Ovary (tissue), 9 donors: ENCODE results near the gene ARRDC5. TPM values are rescaled to one million over a fixed set of nuclear protein-coding genes. Genes with fewer than 3 reads are reported as not detected.

Experiments
- DNase-seq, 5 donors: peaks; one replicate each; pipeline ENCODE4 v3.0.0-alpha.2; 2019 to 2020
- H3K27ac ChIP-seq, 2 donors: fragments of 200-600 bp; one replicate each; pipeline versions ENCODE4 v1.5.1 to v1.8.0; 2019 to 2022
- H3K27me3 ChIP-seq: fragments of 200-600 bp; one replicate; pipeline ENCODE4 v1.8.0; 2022
- H3K36me3 ChIP-seq: fragments of 200-600 bp; sonication (generic); one replicate; pipeline ENCODE4 v1.5.1; 2019
- H3K4me1 ChIP-seq: one replicate; pipeline ENCODE4 v1.8.1; 2013; ENCODE audit warnings: mild to moderate bottlenecking, moderate library complexity; ENCODE audit not compliant: insufficient read depth
- H3K4me3 ChIP-seq: fragments of 200-600 bp; sonication (generic); one replicate; pipeline ENCODE4 v1.5.1; 2017
- H3K9me3 ChIP-seq, 2 donors: fragments of 200-600 bp in 1 of 2; sonication (generic) in 1 of 2; one replicate each; pipeline versions ENCODE4 v1.5.1 to v1.8.1; 2013 to 2019; ENCODE audit warnings: mild to moderate bottlenecking in 1 of 2, moderate library complexity in 1 of 2
- CTCF ChIP-seq, 3 donors: fragments of 450-650 bp in 2 of 3; fragments of 200-600 bp in 1 of 3; IDR thresholded peaks; one replicate each; pipeline versions ENCODE4 v1.5.1 to v1.8.0; 2016 to 2022; ENCODE audit warnings: antibody characterized with exemption in 3 of 3, mild to moderate bottlenecking in 1 of 3
- EP300 ChIP-seq: sonication (generic); formaldehyde crosslinking; IDR thresholded peaks from one replicate; pipeline ENCODE4 v1.6.1; 2017; ENCODE audit warnings: antibody characterized with exemption
- POLR2A ChIP-seq: fragments of 450-650 bp; IDR thresholded peaks from one replicate; pipeline ENCODE4 v1.6.1; 2017; ENCODE audit warnings: antibody characterized with exemption, mild to moderate bottlenecking, moderate library complexity
- WGBS, 3 donors: extraction: QIAGEN DNeasy Blood & Tissue Kit in 1 of 3; methylation state at CpG; one replicate each; pipeline versions ENCODE4 v1.1.5 to v1.1.7; 2013 to 2017; 5-methylcytosine and 5-hydroxymethylcytosine counted together
- intact Hi-C, 4 donors: fragments of 100-400 bp; cut with DNase I; formaldehyde crosslinking; loops; one replicate each; pipeline versions ENCODE4 v1.11.0 to v1.15.1; 2022 to 2023
- polyA plus RNA-seq, 2 donors: library from polyadenylated mRNA; stranded (reverse); fragments of 200-250 nt in 1 of 2; fragments of 350-450 nt in 1 of 2; fragmentation: Illumina TruSeq in 1 of 2; extraction: RNeasy Lipid Tissue Mini Kit (QIAGEN cat#74804) in 1 of 2; gene quantifications; one replicate each; pipeline ENCODE4 v1.2.3, GENCODE V29; 2013 to 2014
- total RNA-seq, 7 donors: library from RNA; depleted of rRNA in 2 of 7; stranded (reverse); fragments of >200 nt in 2 of 7; fragmentation: NEBNext Ultra II Directional in 3 of 7; extraction: Animal tissue kit (Norgen Biotek cat#: 25700) in 3 of 7; gene quantifications; one replicate each; pipeline versions ENCODE4 v1.1.0 to v1.2.4, GENCODE V29; 2016 to 2023
- donor health status: DM: no; HTN: no; CAD: no; lungs with moderate emphysema.
- donor health status: DM: no; HTN: no; CAD: no.
- donor health status: Bipolar disorder and iron deficiency.
- donor health status: DM: yes; HTN: yes; CAD: no.
- donor health status: DM: no; HTN: no; CAD: no.
- donor health status: DM: yes; HTN: yes; CAD: no.

The ARRDC5 gene
- total and polyA plus RNA-seq, 9 donors: 0.07 to 1.2 (median 0.24) TPM; not detected in 3

GRCh38 chr19:4914736-4915501, 12.2 kb upstream of the ARRDC5 start:
- no peak for TF ChIP-seq EP300
- TF ChIP-seq POLR2A: no peak
- TF ChIP-seq CTCF (IDR thresholded peaks at IDR 0.05): no peak
- Histone ChIP-seq H3K36me3 (no peaks in the 10 kb centered on the region), H3K4me3 (no peak overlapping the region), H3K4me1 (peaks cover 7% of the 10 kb centered on the region), H3K27ac (no peak overlapping the region), H3K27me3 (no peaks in the 10 kb centered on the region), H3K9me3 (no peaks in the 10 kb centered on the region)
- DNase-seq: no peak
- intact Hi-C loops: loop anchor here in 2 of 4 donors (5.0 to 10.0 kb wide), 2 partner anchors 110 to 117 kb away; no protein-coding TSS in a partner anchor
- WGBS, 3 donors: 76 to 81% (median 79%) methylated on average over 22 to 23 of the region's 23 CpGs

GRCh38 chr19:4913996-4914735, 11.5 kb upstream of the ARRDC5 start:
- H3K27me3 ChIP-seq: no peaks in the 10 kb centered on the region
- WGBS, 3 donors: 85 to 89% (median 86%) methylated on average over 24 of the region's 24 CpGs
- DNase-seq: no peak
- H3K4me1 ChIP-seq: peaks cover 7% of the 10 kb centered on the region
- intact Hi-C loops: loop anchor here in 2 of 4 donors (5.0 to 10.0 kb wide), 2 partner anchors 111 to 118 kb away; no protein-coding TSS in a partner anchor
- H3K27ac ChIP-seq: no peak overlapping the region
- TF ChIP-seq CTCF (IDR thresholded peaks at IDR 0.05) (no peak), EP300 (no peak), POLR2A (no peak)
- H3K36me3 ChIP-seq: no peaks in the 10 kb centered on the region
- H3K4me3 ChIP-seq: no peak overlapping the region
- no peaks in the 10 kb centered on the region for H3K9me3 ChIP-seq

DNA sequence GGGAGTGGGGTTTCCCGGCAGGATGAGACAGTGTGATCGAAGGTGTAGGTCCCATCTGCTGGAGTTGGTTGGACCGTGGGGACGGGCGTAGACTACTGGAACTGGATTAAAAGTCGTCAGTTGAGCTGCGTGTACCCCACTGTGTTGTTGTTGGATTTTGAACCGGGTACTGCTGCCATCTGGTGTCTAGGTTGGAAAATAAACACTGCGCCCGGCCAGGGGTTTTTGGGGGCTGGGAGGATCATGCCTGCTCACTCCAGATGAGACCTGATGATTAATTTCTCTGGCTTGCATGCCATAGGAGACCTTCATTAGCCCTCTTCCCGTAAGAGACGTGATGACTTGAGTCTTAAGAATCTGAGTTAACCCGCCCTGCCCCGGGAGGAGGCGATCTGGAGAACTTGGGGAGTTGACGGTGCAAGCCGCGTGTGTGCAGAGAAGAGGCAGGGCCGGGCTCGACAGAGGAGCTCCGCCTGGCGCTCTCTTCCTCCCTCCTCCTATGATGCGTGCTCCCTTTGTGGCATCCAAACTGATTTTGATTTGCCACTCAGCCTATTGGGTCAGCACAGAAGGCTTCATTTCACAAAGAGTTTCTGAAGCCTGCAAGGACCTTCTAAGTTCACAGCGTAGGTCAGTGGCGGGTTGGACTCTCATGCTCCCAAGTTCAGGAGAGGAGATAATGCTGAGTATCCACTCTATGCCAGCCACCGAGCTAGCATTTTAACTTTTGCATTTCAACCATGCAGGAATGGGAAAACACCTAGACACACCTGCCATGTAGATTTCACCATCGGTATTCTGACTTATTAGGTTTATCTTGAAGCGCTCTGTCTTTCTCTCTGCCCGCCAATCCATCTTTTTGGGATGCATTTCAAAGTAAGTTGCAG, 9.3 kb upstream of the ARRDC5 start:
- DNase-seq: peak; percentile 57 to 73 (median 68)
- intact Hi-C loops: loop anchor here in 2 of 4 donors (2.0 to 10.0 kb wide), 5 partner anchors 39 to 120 kb away; no protein-coding TSS in a partner anchor
- Histone ChIP-seq H3K4me3 (no peak overlapping the region), H3K27ac (no peak overlapping the region), H3K9me3 (no peaks in the 10 kb centered on the region), H3K36me3 (no peaks in the 10 kb centered on the region), H3K27me3 (no peaks in the 10 kb centered on the region), H3K4me1 (peaks cover 7% of the 10 kb centered on the region)
- WGBS, 3 donors: 15 to 22% (median 15%) methylated on average over 29 of the region's 29 CpGs
- TF ChIP-seq POLR2A (no peak), EP300 (no peak), CTCF (IDR thresholded peaks at IDR 0.05) (peak; percentile 19 to 66 (median 62))

GRCh38 chr19:4911314-4911713, 8.6 kb upstream of the ARRDC5 start:
- WGBS, 3 donors: 23 to 44% (median 26%) methylated on average over 15 of the region's 15 CpGs
- intact Hi-C loops: loop anchor here in 2 of 4 donors (2.0 to 10.0 kb wide), 5 partner anchors 39 to 121 kb away; no protein-coding TSS in a partner anchor
- no peak for DNase-seq
- H3K36me3 ChIP-seq: no peaks in the 10 kb centered on the region
- no peak for TF ChIP-seq EP300
- peaks cover 7% of the 10 kb centered on the region for H3K4me1 ChIP-seq
- H3K27me3 ChIP-seq: no peaks in the 10 kb centered on the region
- H3K27ac ChIP-seq: no peak overlapping the region
- no peak overlapping the region for H3K4me3 ChIP-seq
- no peaks in the 10 kb centered on the region for H3K9me3 ChIP-seq
